ENCODE measurements around the gene PHYKPL. TPM values are rescaled to one million over a fixed set of nuclear protein-coding genes. Genes with fewer than 3 reads are reported as not detected.
A peak's percentile ranks its signal among the peaks of the same experiment; 100 is the strongest.

The PHYKPL gene
- total and polyA plus RNA-seq, 11 donors: 21.3 to 56.2 (median 38.6) TPM

DNA sequence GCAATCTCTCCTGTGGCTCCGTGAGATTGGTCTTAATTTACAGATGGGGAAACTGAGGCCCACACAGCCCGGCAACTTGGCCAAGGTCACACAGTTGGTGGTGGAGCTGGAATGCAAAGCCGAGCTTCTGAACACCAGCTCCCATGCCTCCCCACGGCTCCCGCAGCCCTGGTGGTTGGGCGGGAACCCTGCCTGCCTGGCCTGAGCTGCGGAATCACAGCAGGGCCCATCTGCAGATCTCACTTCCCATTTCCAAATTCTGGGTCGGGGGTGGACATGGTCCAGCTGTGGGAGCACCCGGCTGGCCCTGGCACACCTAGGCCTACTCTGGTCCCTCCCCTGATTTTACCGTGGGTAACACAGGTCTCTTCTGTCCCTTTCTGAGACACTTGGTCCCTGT is 35.3 kb upstream of the PHYKPL start:
- Histone ChIP-seq H3K9me3 (no peaks in the 10 kb centered on the region), H3K27ac (peak overlapping the region in 6 of 12 donors; percentile 34 to 59 (median 54)), H3K4me1 (peaks cover 0 to 18% (median 4%) of the 10 kb centered on the region in 12 donors), H3K27me3 (no peaks in the 10 kb centered on the region), H3K4me3 (no peak overlapping the region), H3K36me3 (no peaks in the 10 kb centered on the region)
- intact Hi-C loops (cut with DNase I): no loop called here
- ATAC-seq (no peak), DNase-seq (peak in 1 of 5 donors; percentile 18)
- TF ChIP-seq, protein P1, sequence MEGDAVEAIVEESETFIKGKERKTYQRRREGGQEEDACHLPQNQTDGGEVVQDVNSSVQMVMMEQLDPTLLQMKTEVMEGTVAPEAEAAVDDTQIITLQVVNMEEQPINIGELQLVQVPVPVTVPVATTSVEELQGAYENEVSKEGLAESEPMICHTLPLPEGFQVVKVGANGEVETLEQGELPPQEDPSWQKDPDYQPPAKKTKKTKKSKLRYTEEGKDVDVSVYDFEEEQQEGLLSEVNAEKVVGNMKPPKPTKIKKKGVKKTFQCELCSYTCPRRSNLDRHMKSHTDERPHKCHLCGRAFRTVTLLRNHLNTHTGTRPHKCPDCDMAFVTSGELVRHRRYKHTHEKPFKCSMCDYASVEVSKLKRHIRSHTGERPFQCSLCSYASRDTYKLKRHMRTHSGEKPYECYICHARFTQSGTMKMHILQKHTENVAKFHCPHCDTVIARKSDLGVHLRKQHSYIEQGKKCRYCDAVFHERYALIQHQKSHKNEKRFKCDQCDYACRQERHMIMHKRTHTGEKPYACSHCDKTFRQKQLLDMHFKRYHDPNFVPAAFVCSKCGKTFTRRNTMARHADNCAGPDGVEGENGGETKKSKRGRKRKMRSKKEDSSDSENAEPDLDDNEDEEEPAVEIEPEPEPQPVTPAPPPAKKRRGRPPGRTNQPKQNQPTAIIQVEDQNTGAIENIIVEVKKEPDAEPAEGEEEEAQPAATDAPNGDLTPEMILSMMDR (IDR thresholded peaks at IDR 0.05): no peak
- TF ChIP-seq POLR2A (IDR thresholded peaks at IDR 0.05): no peak
- 64 to 88% (median 81%) methylated on average over 4 to 10 of the region's 10 CpGs for WGBS, 4 donors

DNA sequence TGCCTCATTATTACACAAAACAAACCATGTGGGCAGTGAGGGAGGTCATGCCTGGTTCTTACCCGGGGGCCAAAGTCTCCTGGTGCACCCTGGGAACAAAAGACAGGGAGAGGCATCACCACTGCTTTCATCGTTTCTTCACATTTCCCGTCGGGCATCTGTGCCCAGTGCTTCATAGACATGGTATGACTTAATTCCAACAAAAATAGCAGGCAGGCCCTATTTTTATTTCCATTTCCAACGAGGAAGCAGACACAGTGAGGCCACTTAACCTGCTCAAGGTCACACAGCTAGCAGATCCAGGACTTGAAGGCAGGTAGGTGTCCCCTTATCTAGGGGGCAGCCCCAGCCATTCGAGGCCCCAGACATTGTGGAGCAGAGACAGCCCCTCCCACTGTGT is 34.6 kb upstream of the PHYKPL start:
- H3K4me3 ChIP-seq: no peak overlapping the region
- peak in 2 of 5 donors; percentile 34 to 51 for DNase-seq
- no peaks in the 10 kb centered on the region for H3K36me3 ChIP-seq
- TF ChIP-seq, protein P1 (IDR thresholded peaks at IDR 0.05): no peak
- H3K27me3 ChIP-seq: no peaks in the 10 kb centered on the region
- intact Hi-C loops (cut with DNase I): no loop called here
- peak overlapping the region in 7 of 12 donors; percentile 27 to 61 (median 54) for H3K27ac ChIP-seq
- no peaks in the 10 kb centered on the region for H3K9me3 ChIP-seq
- ATAC-seq: peak in 3 of 4 donors; percentile 65 to 84 (median 79)
- H3K4me1 ChIP-seq: peaks cover 0 to 18% (median 4%) of the 10 kb centered on the region in 12 donors
- WGBS, 4 donors: 30 to 36% (median 33%) methylated on average over 6 of the region's 6 CpGs

DNA sequence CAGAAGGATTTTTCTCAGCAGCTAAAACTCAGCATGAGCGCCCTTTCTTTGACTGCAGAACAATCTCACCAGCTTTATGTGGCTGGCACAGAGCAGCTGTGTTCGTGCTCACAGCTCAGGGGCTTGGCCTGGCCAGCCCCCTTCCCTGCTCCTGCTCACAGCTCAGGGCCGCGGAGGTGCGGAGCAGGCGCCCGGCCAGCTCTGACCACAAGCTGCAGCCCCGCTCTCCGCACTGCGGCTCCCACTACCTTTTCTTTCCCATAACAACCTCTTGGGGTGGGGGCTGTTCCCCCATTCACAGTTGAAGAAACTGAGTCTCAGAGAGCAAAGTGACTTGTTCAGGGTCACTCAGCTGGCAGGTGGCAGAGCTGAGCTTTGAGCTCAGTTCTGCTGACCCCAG is 34.0 kb upstream of the PHYKPL start:
- Histone ChIP-seq H3K27ac (peak overlapping the region in 3 of 12 donors; percentile 50 to 59 (median 54)), H3K27me3 (no peaks in the 10 kb centered on the region), H3K9me3 (no peaks in the 10 kb centered on the region), H3K4me3 (no peak overlapping the region), H3K36me3 (no peaks in the 10 kb centered on the region), H3K4me1 (peaks cover 0 to 18% (median 4%) of the 10 kb centered on the region in 12 donors)
- TF ChIP-seq, protein P1 (IDR thresholded peaks at IDR 0.05): no peak
- no peak for TF ChIP-seq POLR2A (IDR thresholded peaks at IDR 0.05)
- 89 to 95% (median 91%) methylated on average over 10 of the region's 10 CpGs for WGBS, 4 donors
- DNase-seq: peak in 1 of 5 donors; percentile 13
- no peak for ATAC-seq
- intact Hi-C loops (cut with DNase I): no loop called here

GRCh38 chr5:178265746-178266145 is 33.1 kb upstream of the PHYKPL start:
- intact Hi-C loops (cut with DNase I): no loop called here
- TF ChIP-seq, protein P1 (IDR thresholded peaks at IDR 0.05): no peak
- no peak for TF ChIP-seq POLR2A (IDR thresholded peaks at IDR 0.05)
- Histone ChIP-seq H3K4me3 (no peak overlapping the region), H3K9me3 (no peaks in the 10 kb centered on the region), H3K4me1 (peaks cover 0 to 18% (median 4%) of the 10 kb centered on the region in 12 donors), H3K27me3 (no peaks in the 10 kb centered on the region), H3K27ac (no peak overlapping the region), H3K36me3 (no peaks in the 10 kb centered on the region)
- 87 to 97% (median 93%) methylated on average over 7 of the region's 7 CpGs for WGBS, 4 donors
- ATAC-seq (no peak), DNase-seq (peak in 1 of 5 donors; percentile 13)
